GM21360 (cell line): ENCODE results near the gene PAX7.

ENCODE experiments used
- ATAC-seq: cut with Tn5 transposase; IDR thresholded peaks from one replicate; pipeline ENCODE4 v1.9.1; 2021; ENCODE audit warnings: mild to moderate bottlenecking, moderate library complexity; ENCODE audit not compliant: unreplicated experiment

The PAX7 gene

GRCh38 chr1:18640228-18641004 is 9.8 kb downstream of the PAX7 start:
- no peak for ATAC-seq

DNA sequence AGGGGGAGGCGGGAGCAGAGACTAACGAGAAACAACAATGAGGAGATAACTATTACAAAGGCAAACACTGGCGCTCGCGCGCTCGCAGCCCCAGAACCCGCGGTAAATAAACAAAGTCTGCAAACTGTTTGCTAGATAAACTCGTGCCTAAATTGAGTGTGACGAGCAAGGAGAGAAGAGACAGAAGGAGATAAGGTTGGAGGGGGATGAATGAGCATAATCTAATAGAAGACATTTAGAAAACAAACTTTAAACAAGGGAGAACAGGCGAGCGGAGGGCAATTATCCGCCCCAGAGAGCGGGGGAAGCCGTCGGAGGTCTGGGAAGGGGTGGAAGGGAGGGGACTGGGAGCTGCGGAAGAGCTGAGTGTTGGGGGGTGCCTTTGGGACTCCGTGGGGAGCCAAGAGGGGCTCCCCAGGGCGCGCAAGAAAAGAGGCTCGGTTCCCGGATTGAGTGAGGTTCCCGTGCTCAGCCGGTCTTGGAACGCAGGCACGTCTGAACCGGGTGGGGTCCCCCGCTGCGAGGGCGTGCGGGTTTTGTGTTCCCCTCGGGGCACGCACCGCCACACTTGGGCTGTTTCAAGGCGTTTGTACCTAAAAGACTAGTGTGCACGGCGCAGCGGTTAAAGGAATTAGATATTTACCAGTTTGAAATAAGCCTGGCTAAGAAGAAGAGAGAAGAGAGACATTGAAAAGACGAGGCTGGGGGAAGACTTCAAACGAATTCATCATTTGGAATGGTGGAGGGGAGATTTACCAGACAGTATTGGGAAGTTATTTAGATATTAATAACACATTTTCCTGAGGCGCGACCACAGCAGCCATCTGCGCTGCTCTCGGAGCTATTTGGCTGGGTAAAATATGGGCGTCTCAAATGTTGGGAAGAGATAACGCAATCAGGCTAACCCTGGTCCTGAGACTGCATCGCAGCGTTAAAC is 10.6 kb downstream of the PAX7 start:
- no peak for ATAC-seq

DNA sequence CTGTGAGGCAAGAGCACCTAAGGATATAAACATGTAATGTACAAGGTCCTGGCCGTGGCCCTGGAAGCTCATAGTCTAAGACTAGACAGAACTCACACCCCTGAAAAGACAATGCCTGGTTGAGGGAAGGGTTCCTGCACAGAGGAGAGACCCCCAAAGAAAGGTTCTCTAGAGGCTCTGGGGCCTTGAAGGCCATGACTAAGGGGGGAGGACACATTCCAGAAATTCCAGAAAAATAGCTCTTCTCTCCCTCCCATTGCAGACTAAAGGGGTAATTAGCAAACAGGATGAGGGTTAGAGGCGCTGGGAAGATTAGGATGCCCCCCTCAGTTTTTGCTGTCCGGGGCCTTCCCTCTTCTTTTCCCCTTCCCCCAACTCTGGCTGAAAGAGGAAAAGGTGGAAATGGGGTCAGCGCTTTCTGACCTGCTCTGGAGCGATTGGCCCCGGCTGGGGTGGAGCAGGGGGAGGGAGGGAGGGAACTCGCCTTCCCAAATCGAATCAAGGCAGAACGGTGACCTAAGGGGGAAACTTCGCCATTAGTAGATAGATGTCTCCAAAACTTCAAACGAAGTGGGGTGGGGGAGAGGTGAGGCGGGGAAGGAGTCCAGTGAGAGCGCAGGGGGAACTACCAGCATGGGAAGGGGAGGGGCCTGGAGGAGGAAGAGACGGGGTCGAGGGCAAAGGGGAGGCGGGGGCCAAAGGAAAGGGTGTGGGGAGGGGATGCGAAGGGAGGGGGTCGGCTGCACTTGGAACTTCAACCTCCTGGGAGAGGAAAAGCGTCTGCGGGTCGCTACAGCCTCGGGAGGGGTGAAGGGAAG is 11.8 kb downstream of the PAX7 start:
- ATAC-seq: no peak

DNA sequence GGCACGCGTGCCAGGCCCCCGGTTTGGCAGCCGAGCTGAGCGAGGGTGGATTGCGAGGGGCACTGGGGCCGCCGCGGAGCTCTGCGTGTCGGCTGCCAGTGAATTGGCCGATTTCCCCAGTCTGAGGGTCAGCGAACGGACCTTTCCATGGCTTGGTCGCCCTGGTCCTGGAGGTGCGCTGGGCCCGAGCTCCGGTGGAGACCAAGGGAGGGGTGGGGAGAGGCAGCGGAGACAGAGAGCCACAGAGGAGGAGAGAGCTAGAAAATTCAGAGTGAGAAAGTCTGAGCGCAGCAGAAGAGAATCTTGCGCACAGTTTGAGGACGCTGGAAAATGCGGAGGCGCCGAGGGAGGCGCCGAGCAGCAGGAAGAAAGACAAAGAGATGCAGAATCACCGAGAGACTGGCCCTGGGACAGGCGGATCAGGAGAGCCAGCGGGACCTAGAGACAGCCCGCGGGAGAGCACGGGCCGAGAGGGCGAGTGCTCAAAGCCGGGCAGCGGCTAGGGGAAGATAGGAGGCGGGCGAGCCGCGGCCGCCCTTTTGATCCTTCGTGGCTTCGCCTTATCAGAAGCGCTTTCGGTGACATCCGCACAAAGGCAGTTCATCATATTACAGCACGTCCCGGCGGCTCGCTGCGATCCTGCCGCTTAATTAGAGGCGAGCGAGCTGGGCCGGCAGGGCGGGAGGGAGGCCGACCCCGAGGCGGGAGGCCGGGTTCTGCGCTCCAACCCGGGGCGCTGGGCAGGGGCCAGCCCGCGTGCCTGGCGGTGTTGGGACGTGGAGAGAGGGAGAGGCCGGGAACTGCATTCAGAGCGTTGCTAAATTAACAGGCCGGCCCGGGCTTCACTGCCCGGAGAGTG is 12.7 kb downstream of the PAX7 start:
- ATAC-seq: no peak

DNA sequence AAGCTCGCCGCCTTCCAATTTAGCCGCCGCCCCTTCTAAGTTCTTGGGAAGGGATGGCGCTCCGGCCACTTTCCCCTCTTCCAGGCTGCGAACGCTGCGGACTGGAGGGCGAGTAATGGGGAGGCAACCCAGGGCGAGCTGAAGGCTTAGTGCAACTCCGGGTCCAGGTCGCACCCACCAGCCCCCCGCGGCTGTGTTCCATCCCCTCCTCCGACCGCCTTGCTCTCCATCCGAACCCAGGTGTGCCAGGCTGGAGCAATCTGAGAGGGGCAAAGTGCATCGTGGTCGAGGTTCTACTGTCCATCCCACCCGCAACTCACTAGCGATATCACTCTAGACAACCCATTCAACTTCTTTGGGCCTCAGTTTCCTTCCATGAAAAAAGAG is 13.4 kb downstream of the PAX7 start:
- ATAC-seq: no peak

DNA sequence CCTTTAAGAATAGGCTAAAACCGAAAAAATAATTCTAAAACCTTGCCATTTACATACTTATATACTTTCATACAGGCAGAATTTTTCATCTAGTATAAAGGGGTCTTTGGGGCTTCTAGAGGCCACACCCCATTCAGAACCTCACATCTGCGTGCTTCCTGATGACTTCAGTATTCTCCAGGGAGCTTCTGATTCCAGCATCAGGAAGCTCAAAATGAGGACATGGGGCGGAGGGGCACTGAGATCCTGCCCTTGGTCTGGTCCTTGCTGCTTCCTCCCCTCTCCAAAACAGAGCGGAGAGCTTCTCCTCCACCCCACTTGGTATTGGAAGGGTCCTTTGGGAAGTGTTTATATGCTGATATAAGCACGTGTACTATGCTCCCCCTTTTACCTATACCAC is 13.8 kb downstream of the PAX7 start:
- ATAC-seq: no peak

DNA sequence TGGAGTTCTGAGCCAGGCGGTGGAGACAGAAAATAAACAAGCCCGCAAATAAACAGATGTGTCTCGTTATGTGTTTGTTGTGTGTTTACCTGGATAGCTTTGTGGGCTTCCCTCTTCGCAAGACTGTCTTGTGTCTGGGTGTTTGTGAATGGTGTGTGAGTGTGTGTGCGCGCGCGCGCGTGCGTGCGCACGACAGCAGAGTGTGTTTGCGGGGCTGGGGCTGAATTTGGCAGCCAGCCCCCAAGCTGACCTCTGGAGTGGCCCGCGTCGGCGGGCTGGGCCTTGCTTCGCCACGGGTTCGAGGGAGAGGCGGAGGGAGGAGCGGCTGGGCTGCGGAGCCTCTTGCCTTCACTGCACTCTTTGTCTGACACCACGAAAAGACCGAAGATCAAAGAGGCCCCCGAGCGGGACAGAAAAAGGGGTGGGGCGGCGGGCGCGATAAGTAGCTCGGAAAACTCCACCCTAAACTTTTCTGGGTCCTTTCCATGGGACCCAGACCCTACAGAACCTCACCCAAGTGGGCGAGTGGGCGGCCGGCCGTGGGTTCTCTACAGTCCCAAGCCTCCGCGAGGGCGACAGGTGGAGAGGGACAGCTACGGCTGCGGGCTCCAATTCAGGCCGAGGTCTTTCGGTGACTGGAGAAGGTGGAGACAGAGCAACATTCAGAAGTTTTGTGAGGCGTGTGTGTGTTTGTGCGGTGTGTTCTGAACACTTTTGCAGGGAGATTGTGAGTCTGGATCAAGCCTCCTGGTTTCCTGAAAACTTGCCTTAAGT is 14.5 kb downstream of the PAX7 start:
- ATAC-seq: no peak

- no peak for ATAC-seq
These were observed 15.1 kb downstream of the PAX7 start for GRCh38 chr1:18645747-18646090.

- no peak for ATAC-seq
These were observed 15.6 kb downstream of the PAX7 start for GRCh38 chr1:18646091-18646785.

- no peak for ATAC-seq
These were observed 16.3 kb downstream of the PAX7 start for GRCh38 chr1:18646786-18647410.

- ATAC-seq: no peak
These were observed 17.1 kb downstream of the PAX7 start for GRCh38 chr1:18647681-18648214.

DNA sequence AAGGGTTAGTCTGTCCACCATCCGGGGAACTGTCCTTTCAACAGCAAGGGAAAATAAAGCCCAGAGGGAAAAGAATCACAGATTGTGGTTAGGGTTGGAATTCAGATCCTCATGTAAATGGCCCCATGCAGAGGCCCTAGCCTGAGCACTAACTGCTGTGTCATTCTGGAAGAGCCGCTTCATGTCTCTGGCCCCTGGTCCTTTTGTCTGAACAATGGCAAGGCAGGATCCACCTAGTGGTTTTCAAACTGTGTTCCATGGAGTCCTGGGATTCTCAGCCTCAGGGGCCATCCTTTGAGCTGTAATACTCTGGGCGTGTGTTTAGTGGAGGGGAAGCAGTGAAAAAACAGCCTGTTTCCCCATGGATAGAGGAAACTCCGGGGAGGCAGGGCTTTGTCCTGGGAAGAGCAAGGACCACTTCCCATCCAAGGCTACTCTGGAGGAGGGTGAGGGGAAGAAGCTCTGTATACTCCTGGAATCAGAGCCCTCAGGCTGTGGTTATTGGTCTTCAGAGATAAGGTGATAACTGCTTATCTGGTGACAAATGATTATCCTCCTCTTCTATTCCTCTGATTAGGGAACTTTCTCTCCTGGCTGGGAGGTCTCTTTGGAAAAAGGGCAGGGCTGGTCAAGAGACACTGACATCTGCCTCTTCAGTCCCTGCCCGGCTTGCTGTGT is 19.2 kb downstream of the PAX7 start:
- ATAC-seq: no peak

GRCh38 chr1:18651713-18652112 is 21.1 kb downstream of the PAX7 start:
- ATAC-seq: no peak

DNA sequence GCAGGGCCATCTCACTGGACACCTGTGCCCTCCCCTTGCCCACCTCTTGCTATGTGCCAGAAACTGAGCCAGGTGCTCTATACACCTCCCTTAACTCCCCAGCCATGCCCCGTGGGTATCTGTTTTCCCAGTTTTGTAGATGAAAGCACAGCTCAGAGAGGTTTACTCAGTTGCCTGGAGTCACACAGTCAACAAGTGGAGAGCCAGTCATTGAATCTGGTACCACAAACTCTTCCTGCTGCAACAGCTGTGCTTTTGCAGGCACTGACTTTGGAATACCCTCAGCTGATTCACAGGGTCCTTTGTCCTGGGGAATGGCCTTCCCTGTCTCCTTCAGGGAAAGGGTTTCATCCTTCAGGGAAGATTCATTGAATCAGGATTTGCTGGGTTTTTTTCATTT is 22.1 kb downstream of the PAX7 start:
- ATAC-seq: no peak

DNA sequence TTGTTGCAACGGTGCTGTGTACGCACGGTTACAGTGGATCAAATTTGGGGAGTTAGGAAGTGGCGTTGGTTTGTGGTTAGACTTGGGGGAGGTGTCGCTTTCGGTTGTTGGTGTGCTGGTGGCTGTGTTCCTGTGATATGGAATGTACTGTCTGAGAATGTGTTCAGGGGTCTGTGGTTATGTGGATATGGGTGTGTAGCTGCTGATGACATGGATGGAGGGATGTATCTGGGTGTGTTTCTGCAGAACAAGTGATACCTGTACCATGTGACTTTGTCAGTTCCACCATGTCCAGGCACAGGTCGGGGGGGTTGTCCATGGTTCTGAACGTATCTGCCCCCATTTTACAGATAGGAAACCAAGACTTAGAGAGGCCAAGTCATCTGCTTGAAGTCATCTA is 22.7 kb downstream of the PAX7 start:
- no peak for ATAC-seq

DNA sequence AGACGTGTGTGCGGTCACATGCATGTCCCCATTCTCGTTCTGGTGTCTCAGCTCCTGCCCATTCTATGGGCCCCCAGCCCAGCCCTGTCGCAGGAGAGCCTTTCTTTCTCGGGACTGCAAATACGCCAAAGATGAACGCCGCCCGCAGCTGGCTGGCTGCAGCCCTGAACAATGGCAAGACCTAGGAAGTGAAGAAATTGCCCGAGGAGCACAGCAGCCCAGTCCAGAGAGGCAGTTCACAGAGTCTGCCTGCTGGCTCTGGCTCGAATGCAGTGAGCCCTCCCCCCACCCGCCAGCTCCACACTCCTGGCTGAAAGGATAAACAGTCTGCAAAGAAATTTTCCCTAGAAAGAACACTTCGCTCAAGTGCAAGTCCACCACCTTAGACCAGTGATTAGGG is 23.3 kb downstream of the PAX7 start:
- ATAC-seq: no peak

GRCh38 chr1:18654599-18654998 is 24.0 kb downstream of the PAX7 start:
- no peak for ATAC-seq
